B cell (primary cell): Measurements from ENCODE around the gene TNFAIP8L1. TPM values are rescaled to one million over a fixed set of nuclear protein-coding genes. Genes with fewer than 3 reads are reported as not detected.

Source experiments
- ATAC-seq: fragments of 200-7000 bp; cut with Tn5 transposase; one replicate; pipeline ENCODE4 v1.10.0; 2021; ENCODE audit warnings: low read depth, mild to moderate bottlenecking, moderate number of reproducible peaks, moderate library complexity
- CTCF ChIA-PET: fragments of 350-600 bp; sonication (Branson Sonifier 250); formaldehyde crosslinking; loops from one replicate; lab custom pipeline; 2021; ENCODE audit warnings: antibody characterized with exemption, inconsistent platforms; lab: Charles Lee
- POLR2A ChIA-PET: fragments of 350-600 bp; sonication (Branson Sonifier 250); formaldehyde crosslinking; loops from one replicate; lab custom pipeline; 2021; ENCODE audit warnings: antibody characterized with exemption; lab: Charles Lee
- DNase-seq: peaks from one replicate; pipeline ENCODE4 v3.0.0; 2013
- H2AFZ ChIP-seq: 2 replicates; pipeline ENCODE4 v1.6.1; 2012; ENCODE audit warnings: mild to moderate bottlenecking, low read depth, low read length; ENCODE audit not compliant: insufficient read depth, poor library complexity, severe bottlenecking
- H3K27ac ChIP-seq, 2 donors: 1 replicate in 1 of 2; 2 replicates in 1 of 2; pipeline ENCODE4 v1.5.1; 2012 to 2013; ENCODE audit warnings: low read length in 2 of 2, mild to moderate bottlenecking in 2 of 2, moderate library complexity in 1 of 2
- H3K27me3 ChIP-seq, 4 experiments: fragments of 200-600 bp in 1 of 4; sonication (generic) in 1 of 4; replicated peaks in 1 of 4; 1 replicate in 2 of 4; 2 replicates in 2 of 4; pipeline versions ENCODE4 v1.6.1 to v1.7.0; 2013 to 2016; ENCODE audit warnings: low read length in 3 of 4, mild to moderate bottlenecking in 2 of 4, mixed read lengths in 1 of 4, moderate library complexity in 1 of 4; ENCODE audit not compliant: insufficient read depth in 4 of 4, control insufficient read depth in 3 of 4; ENCODE audit errors: control extremely low read depth in 1 of 4
- H3K36me3 ChIP-seq, 2 experiments: replicated peaks in 1 of 2; 1 replicate in 1 of 2; 2 replicates in 1 of 2; pipeline versions ENCODE4 v1.6.1 to v1.7.1; 2013; ENCODE audit warnings: low read length in 1 of 2; ENCODE audit not compliant: insufficient read depth in 2 of 2, control insufficient read depth in 1 of 2; ENCODE audit errors: control extremely low read depth in 1 of 2, extremely low read depth in 1 of 2
- H3K4me1 ChIP-seq, 2 donors: fragments of 200-600 bp in 1 of 2; sonication (generic) in 1 of 2; 1 replicate in 1 of 2; 2 replicates in 1 of 2; pipeline versions ENCODE4 v1.5.1 to v1.6.1; 2013 to 2017; ENCODE audit warnings: low read length in 2 of 2; ENCODE audit not compliant: control insufficient read depth in 2 of 2, insufficient read depth in 2 of 2
- H3K4me2 ChIP-seq: replicated peaks from 2 replicates; pipeline ENCODE3; 2012; ENCODE audit warnings: mild to moderate bottlenecking, low read depth, low read length; ENCODE audit not compliant: poor library complexity, severe bottlenecking
- H3K4me3 ChIP-seq, 5 experiments: fragments of 200-600 bp in 1 of 5; sonication (generic) in 1 of 5; 1 replicate in 3 of 5; 2 replicates in 2 of 5; pipeline versions ENCODE4 v1.5.1 to v1.7.0; 2011 to 2016; ENCODE audit warnings: low read length in 4 of 5, mild to moderate bottlenecking in 4 of 5, low read depth in 2 of 5, control low read depth in 1 of 5, moderate library complexity in 1 of 5; ENCODE audit not compliant: insufficient read depth in 1 of 5; ENCODE audit errors: control extremely low read depth in 1 of 5, extremely low read depth in 1 of 5
- H3K79me2 ChIP-seq: fragments of 200-600 bp; sonication (generic); one replicate; pipeline ENCODE4 v1.6.0; 2016; ENCODE audit warnings: low read length; ENCODE audit not compliant: control insufficient read depth, insufficient read depth
- H3K9ac ChIP-seq: fragments of 200-600 bp; sonication (generic); 2 replicates; pipeline ENCODE4 v1.6.1; 2017; ENCODE audit warnings: mild to moderate bottlenecking, low read length, moderate library complexity
- H3K9me3 ChIP-seq, 3 donors: one replicate each; pipeline versions ENCODE4 v1.6.1 to v1.7.1; 2013; ENCODE audit warnings: low read length in 2 of 3; ENCODE audit not compliant: control insufficient read depth in 2 of 3, insufficient read depth in 1 of 3; ENCODE audit errors: control extremely low read depth in 1 of 3
- H4K20me1 ChIP-seq: 2 replicates; pipeline ENCODE4 v1.6.0; 2012; ENCODE audit warnings: mild to moderate bottlenecking, low read length; ENCODE audit not compliant: insufficient read depth, control insufficient read depth, poor library complexity, severe bottlenecking
- H3K27ac Mint-ChIP-seq: one replicate; pipeline ENCODE4 v1.8.0; 2021; ENCODE audit warnings: mixed read lengths
- H3K27me3 Mint-ChIP-seq: one replicate; pipeline ENCODE4 v1.8.0; 2021; ENCODE audit warnings: mixed read lengths
- H3K4me1 Mint-ChIP-seq: one replicate; pipeline ENCODE4 v1.8.0; 2021; ENCODE audit warnings: mixed read lengths
- H3K4me3 Mint-ChIP-seq: one replicate; pipeline ENCODE4 v1.8.0; 2021; ENCODE audit warnings: mixed read lengths
- H3K9me3 Mint-ChIP-seq: one replicate; pipeline ENCODE4 v1.8.0; 2022; ENCODE audit warnings: mixed read lengths; ENCODE audit not compliant: insufficient read depth
- EZH2 ChIP-seq: IDR thresholded peaks from 2 replicates; pipeline ENCODE4 v1.6.1; 2012; ENCODE audit warnings: borderline replicate concordance, low read depth, mild to moderate bottlenecking, moderate library complexity, low read length; ENCODE audit not compliant: insufficient read depth, poor library complexity, severe bottlenecking
- WGBS: methylation state at CpG from one replicate; pipeline ENCODE4 v1.1.5; 2013; ENCODE audit warnings: missing lambda C conversion rate; ENCODE audit not compliant: insufficient coverage; 5-methylcytosine and 5-hydroxymethylcytosine counted together
- intact Hi-C: fragments of 100-400 bp; cut with micrococcal nuclease; formaldehyde crosslinking; loops from one replicate; pipeline ENCODE4 v1.10.0; 2022
- polyA plus RNA-seq: library from polyadenylated mRNA; depleted of rRNA; stranded (reverse); fragments of >200 nt; gene quantifications from 2 replicates; pipeline ENCODE4 v1.2.3, GENCODE V29; 2012
- total RNA-seq, 2 donors: library from RNA; stranded (reverse); fragments of 120-200 nt in 1 of 2; gene quantifications; 1 replicate in 1 of 2; 2 replicates in 1 of 2; pipeline versions ENCODE4 v1.2.3 to v1.2.4, GENCODE V29; 2013 to 2022
- TF ChIP-seq, protein P1 (sequence below): fragments of 200-600 bp; IDR thresholded peaks from one replicate; pipeline ENCODE4 v1.8.0; 2022; ENCODE audit warnings: antibody characterized with exemption, mild to moderate bottlenecking

The TNFAIP8L1 gene
- total and polyA plus RNA-seq, 2 donors (not counting 1 experiment from before 2014, with no cell fraction given), result 9.1 to 20.9 TPM

DNA sequence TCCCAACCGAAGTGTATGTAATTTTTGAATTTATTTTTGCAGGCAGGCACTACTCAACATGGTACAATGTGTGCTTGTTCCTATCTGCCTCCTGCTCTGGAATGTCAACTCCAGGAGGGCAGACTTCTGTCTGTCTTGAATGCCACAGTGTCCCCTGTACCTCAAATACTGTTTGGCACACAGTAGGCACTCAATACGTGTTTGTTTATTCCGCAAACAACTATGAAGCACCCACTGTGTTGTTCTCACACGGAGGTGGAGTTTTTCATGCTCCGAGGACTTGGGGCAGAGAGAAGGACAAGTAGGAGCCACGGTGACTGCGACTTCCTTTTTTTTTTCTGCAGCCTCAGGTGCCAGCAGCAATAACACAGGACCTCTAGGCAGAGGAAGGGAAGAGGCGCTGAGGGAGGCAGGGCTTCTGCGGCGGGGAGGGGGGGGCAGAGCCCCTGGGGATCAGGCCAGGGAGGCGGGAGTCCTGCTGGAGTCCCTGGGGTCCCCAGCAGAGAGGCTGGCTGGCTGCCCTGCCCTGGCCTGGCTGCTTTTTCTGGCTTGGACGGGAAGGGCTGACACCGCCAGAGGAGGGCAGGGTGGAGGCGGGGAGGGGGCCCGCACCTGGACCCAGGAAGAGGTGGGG lies 29.3 kb upstream of the TNFAIP8L1 start:
- H3K9ac ChIP-seq, result no peak overlapping the region
- DNase-seq (peak; percentile 42), ATAC-seq (peak; percentile 33)
- H3K9me3 ChIP-seq, result no peaks in the 10 kb centered on the region
- intact Hi-C loops, result no loop called here
- Mint-ChIP-seq H3K4me3 (no peak overlapping the region), H3K27me3 (peaks cover 19% of the 10 kb centered on the region), H3K4me1 (peaks cover 8% of the 10 kb centered on the region), H3K27ac (no peak overlapping the region), H3K9me3 (no peaks in the 10 kb centered on the region)
- H3K4me1 ChIP-seq, result peaks cover 9 to 14% of the 10 kb centered on the region in 2 donors
- WGBS, result 9% methylated on average over 11 of the region's 15 CpGs
- no peak overlapping the region for H3K27ac ChIP-seq
- ChIA-PET CTCF (no interaction called here), POLR2A (no interaction called here)
- H3K4me3 ChIP-seq, result no peak overlapping the region
- H3K36me3 ChIP-seq, result no peaks in the 10 kb centered on the region
- peak overlapping the region; percentile 14 for H2AFZ ChIP-seq
- H3K27me3 ChIP-seq, result peaks cover 0 to 22% (median 0%) of the 10 kb centered on the region in 4 experiments
- H3K79me2 ChIP-seq, result no peaks in the 10 kb centered on the region
- H3K4me2 ChIP-seq, result peak overlapping the region; percentile 44
- TF ChIP-seq, protein P1, sequence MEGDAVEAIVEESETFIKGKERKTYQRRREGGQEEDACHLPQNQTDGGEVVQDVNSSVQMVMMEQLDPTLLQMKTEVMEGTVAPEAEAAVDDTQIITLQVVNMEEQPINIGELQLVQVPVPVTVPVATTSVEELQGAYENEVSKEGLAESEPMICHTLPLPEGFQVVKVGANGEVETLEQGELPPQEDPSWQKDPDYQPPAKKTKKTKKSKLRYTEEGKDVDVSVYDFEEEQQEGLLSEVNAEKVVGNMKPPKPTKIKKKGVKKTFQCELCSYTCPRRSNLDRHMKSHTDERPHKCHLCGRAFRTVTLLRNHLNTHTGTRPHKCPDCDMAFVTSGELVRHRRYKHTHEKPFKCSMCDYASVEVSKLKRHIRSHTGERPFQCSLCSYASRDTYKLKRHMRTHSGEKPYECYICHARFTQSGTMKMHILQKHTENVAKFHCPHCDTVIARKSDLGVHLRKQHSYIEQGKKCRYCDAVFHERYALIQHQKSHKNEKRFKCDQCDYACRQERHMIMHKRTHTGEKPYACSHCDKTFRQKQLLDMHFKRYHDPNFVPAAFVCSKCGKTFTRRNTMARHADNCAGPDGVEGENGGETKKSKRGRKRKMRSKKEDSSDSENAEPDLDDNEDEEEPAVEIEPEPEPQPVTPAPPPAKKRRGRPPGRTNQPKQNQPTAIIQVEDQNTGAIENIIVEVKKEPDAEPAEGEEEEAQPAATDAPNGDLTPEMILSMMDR, result no peak
- TF ChIP-seq EZH2, result no peak
- no peaks in the 10 kb centered on the region for H4K20me1 ChIP-seq

DNA sequence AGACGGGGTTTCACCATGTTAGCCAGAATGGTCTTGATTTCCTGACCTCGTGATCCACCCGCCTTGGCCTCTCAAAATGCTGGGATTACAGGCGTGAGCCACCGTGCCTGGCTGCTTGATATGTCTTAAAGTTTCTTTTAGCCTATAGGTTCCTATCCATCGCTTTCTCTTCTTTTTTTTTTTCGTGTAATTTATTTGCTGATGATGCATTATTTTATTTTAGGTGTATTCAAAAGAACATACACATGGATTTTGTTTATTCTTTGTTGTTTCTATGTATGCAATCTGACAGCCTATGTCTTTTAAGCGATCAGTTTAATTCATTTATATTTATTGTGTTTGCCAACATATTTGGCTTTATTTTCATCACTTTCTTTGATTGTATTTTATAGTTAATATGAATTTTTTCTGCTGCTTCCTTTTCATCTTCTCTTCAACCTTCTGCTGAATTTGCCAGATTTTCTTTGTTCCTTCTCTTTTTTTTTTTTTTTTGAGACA lies 26.0 kb upstream of the TNFAIP8L1 start:
- POLR2A ChIA-PET, result no interaction called here
- Histone ChIP-seq H3K9me3 (no peaks in the 10 kb centered on the region), H3K9ac (no peak overlapping the region), H3K4me3 (no peak overlapping the region), H2AFZ (no peak overlapping the region), H3K4me2 (no peak overlapping the region), H3K27me3 (peaks cover 0 to 10% (median 0%) of the 10 kb centered on the region in 4 experiments), H3K79me2 (no peaks in the 10 kb centered on the region), H3K36me3 (no peaks in the 10 kb centered on the region), H4K20me1 (no peaks in the 10 kb centered on the region), H3K4me1 (peaks cover 9 to 10% of the 10 kb centered on the region in 2 donors), H3K27ac (no peak overlapping the region)
- CTCF ChIA-PET, result no interaction called here
- H3K27me3 Mint-ChIP-seq, result peaks cover 12% of the 10 kb centered on the region
- no CpG with 5 or more reads among the region's 8 CpGs for WGBS
- no peak overlapping the region for H3K4me3 Mint-ChIP-seq
- ATAC-seq (no peak), DNase-seq (no peak)
- peaks cover 8% of the 10 kb centered on the region for H3K4me1 Mint-ChIP-seq
- no peak for TF ChIP-seq EZH2
- TF ChIP-seq, protein P1, result no peak
- intact Hi-C loops, result no loop called here
- H3K9me3 Mint-ChIP-seq, result no peaks in the 10 kb centered on the region
- no peak overlapping the region for H3K27ac Mint-ChIP-seq
